GM12874 (cell line): ENCODE data around the gene PCDHB9.
"Not testable (repeated sequence)": the region's sequence is repeated elsewhere in the genome, so short reads cannot be mapped to it uniquely, and the experiment has no call there.

Experiments
- CTCF ChIP-seq: IDR thresholded peaks from 2 replicates; pipeline ENCODE4 v1.5.1; 2011; ENCODE audit warnings: low read depth, mild to moderate bottlenecking, control low read depth, low read length, moderate library complexity; ENCODE audit not compliant: insufficient read depth

The PCDHB9 gene

GRCh38 chr5:141208478-141208877, 21.5 kb downstream of the PCDHB9 start, which contains the start of gene PCDHB12:
PCDHB12 (plus strand) TSS chr5:141208719; CDS start chr5:141208908, 189 bp downstream.
- TF ChIP-seq CTCF, result no peak

- TF ChIP-seq CTCF, result not testable (repeated sequence)
Measured at GRCh38 chr5:141213656-141214339, 26.8 kb downstream of the PCDHB9 start, which contains the start of gene PCDHB13. PCDHB13 (plus strand) TSS chr5:141213919; CDS start chr5:141214124, 205 bp downstream.

- TF ChIP-seq CTCF, result no peak
Measured at GRCh38 chr5:141223112-141223783, 36.3 kb downstream of the PCDHB9 start, which contains the start of gene PCDHB14. PCDHB14 (plus strand) TSS chr5:141223343; CDS start chr5:141223506, 163 bp downstream.

- no peak for TF ChIP-seq CTCF
Measured at GRCh38 chr5:141234109-141234667, 47.2 kb downstream of the PCDHB9 start.

- no peak for TF ChIP-seq CTCF
Measured at GRCh38 chr5:141236516-141237313, 49.8 kb downstream of the PCDHB9 start.
